ENCODE results near the gene NACC2. TPM values are rescaled to one million over a fixed set of nuclear protein-coding genes. Genes with fewer than 3 reads are reported as not detected.

The NACC2 gene
- total RNA-seq, 1 experiment from 2014 or later, result 62.0 TPM

GRCh38 chr9:135992486-135993408, 102.3 kb downstream of the NACC2 start:
- no TSS peak for BruUV-seq (replicated peaks)
- DNase-seq (ENCODE audit: low read depth, low spot score) (no peak), ATAC-seq (peak; percentile 64)
- no peaks in the 10 kb centered on the region for H3K36me3 ChIP-seq (ENCODE audit: control insufficient read depth, insufficient read depth, low read length)
- in situ Hi-C loops (cut with HindIII; ENCODE audit: low pct_unique_long_range_greater_than_20kb, low sequenced_read_pairs), result no loop called here
- no peaks in the 10 kb centered on the region for H3K27me3 ChIP-seq (ENCODE audit: control insufficient read depth, insufficient read depth, low read length)
- H3K27ac ChIP-seq (ENCODE audit: low read length), result peak overlapping the region; percentile 63
- ChIA-PET CTCF (no interaction called here), POLR2A (interaction anchor here (0.5 kb wide), 1 partner anchor 97 kb away, joined by 3 read pairs; no protein-coding TSS in a partner anchor)
- TF ChIP-seq POLR2AphosphoS5 (IDR thresholded peaks at IDR 0.05; ENCODE audit: low read depth, low read length) (no peak), TCF7L2 (IDR thresholded peaks at IDR 0.05; ENCODE audit: low read depth, low read length) (no peak), REST (IDR thresholded peaks at IDR 0.05; ENCODE audit: insufficient read depth in 1 of 2, low read depth in 2 of 2, low read length in 1 of 2) (no peak), SIN3A (IDR thresholded peaks at IDR 0.05; ENCODE audit: borderline replicate concordance, insufficient read depth, low read depth, low read length) (no peak)
- TF ChIP-seq, protein P1, sequence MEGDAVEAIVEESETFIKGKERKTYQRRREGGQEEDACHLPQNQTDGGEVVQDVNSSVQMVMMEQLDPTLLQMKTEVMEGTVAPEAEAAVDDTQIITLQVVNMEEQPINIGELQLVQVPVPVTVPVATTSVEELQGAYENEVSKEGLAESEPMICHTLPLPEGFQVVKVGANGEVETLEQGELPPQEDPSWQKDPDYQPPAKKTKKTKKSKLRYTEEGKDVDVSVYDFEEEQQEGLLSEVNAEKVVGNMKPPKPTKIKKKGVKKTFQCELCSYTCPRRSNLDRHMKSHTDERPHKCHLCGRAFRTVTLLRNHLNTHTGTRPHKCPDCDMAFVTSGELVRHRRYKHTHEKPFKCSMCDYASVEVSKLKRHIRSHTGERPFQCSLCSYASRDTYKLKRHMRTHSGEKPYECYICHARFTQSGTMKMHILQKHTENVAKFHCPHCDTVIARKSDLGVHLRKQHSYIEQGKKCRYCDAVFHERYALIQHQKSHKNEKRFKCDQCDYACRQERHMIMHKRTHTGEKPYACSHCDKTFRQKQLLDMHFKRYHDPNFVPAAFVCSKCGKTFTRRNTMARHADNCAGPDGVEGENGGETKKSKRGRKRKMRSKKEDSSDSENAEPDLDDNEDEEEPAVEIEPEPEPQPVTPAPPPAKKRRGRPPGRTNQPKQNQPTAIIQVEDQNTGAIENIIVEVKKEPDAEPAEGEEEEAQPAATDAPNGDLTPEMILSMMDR (IDR thresholded peaks at IDR 0.05), result no peak
- H3K9me3 ChIP-seq (ENCODE audit: control insufficient read depth, insufficient read depth, low read depth, low read length), result no peaks in the 10 kb centered on the region
- intact Hi-C loops (cut with micrococcal nuclease; ENCODE audit: unreplicated experiment), result no loop called here
- H3K4me1 ChIP-seq (ENCODE audit: control insufficient read depth, insufficient read depth, low read length), result peaks cover 17% of the 10 kb centered on the region
- peak overlapping the region; percentile 3 to 4; a peak in 2 of 4 replicates for H3K4me3 ChIP-seq (ENCODE audit: low read depth in 2 of 2, low read length in 2 of 2)

- Histone ChIP-seq H3K36me3 (ENCODE audit: control insufficient read depth, insufficient read depth, low read length) (no peaks in the 10 kb centered on the region), H3K4me1 (ENCODE audit: control insufficient read depth, insufficient read depth, low read length) (peaks cover 17% of the 10 kb centered on the region), H3K4me3 (ENCODE audit: low read depth in 2 of 2, low read length in 2 of 2) (no peak overlapping the region), H3K9me3 (ENCODE audit: control insufficient read depth, insufficient read depth, low read depth, low read length) (no peaks in the 10 kb centered on the region), H3K27ac (ENCODE audit: low read length) (no peak overlapping the region), H3K27me3 (ENCODE audit: control insufficient read depth, insufficient read depth, low read length) (no peaks in the 10 kb centered on the region)
- ATAC-seq (no peak), DNase-seq (ENCODE audit: low read depth, low spot score) (no peak)
- no TSS peak for BruUV-seq (replicated peaks)
- in situ Hi-C loops (cut with HindIII; ENCODE audit: low pct_unique_long_range_greater_than_20kb, low sequenced_read_pairs), result no loop called here
- TF ChIP-seq, protein P1 (IDR thresholded peaks at IDR 0.05), result no peak
- TF ChIP-seq REST (IDR thresholded peaks at IDR 0.05; ENCODE audit: insufficient read depth in 1 of 2, low read depth in 2 of 2, low read length in 1 of 2) (no peak), SIN3A (IDR thresholded peaks at IDR 0.05; ENCODE audit: borderline replicate concordance, insufficient read depth, low read depth, low read length) (no peak), POLR2AphosphoS5 (IDR thresholded peaks at IDR 0.05; ENCODE audit: low read depth, low read length) (no peak), TCF7L2 (IDR thresholded peaks at IDR 0.05; ENCODE audit: low read depth, low read length) (no peak)
- CTCF ChIA-PET, result no interaction called here
- intact Hi-C loops (cut with micrococcal nuclease; ENCODE audit: unreplicated experiment), result no loop called here
- POLR2A ChIA-PET, result no interaction called here
Measured at GRCh38 chr9:135991771-135992170, 103.3 kb downstream of the NACC2 start.
